Breast epithelium (tissue), 3 donors: ENCODE results near the gene NCR2.

ENCODE experiments used
- CTCF ChIP-seq, 3 donors: fragments of 450-650 bp; IDR thresholded peaks; one replicate each; pipeline ENCODE4 v1.5.1; 2016 to 2017; ENCODE audit warnings: antibody characterized with exemption in 3 of 3, mild to moderate bottlenecking in 3 of 3, moderate library complexity in 3 of 3
- POLR2A ChIP-seq: fragments of 450-650 bp; IDR thresholded peaks from one replicate; pipeline ENCODE4 v1.6.1; 2016; ENCODE audit warnings: antibody characterized with exemption, mild to moderate bottlenecking, moderate library complexity
- POLR2AphosphoS5 ChIP-seq, 3 donors: sonication (generic); formaldehyde crosslinking; IDR thresholded peaks; one replicate each; pipeline ENCODE4 v1.6.1; 2017; ENCODE audit warnings: antibody characterized with exemption in 3 of 3

- TF ChIP-seq CTCF (IDR thresholded peaks at IDR 0.05) (no peak), POLR2AphosphoS5 (IDR thresholded peaks at IDR 0.05) (no peak), POLR2A (no peak)
Measured at GRCh38 chr6:41289815-41290214, 45.6 kb upstream of the NCR2 start.
